HG03469 (cell line): ENCODE measurements around the gene STK39.
"Not testable (repeated sequence)": the region's sequence is repeated elsewhere in the genome, so short reads cannot be mapped to it uniquely, and the experiment has no call there.

Experiments
- ATAC-seq: cut with Tn5 transposase; IDR thresholded peaks from one replicate; pipeline ENCODE4 v1.9.1; 2021; ENCODE audit warnings: mild to moderate bottlenecking, moderate library complexity, moderate number of reproducible peaks; ENCODE audit not compliant: unreplicated experiment

The STK39 gene

DNA sequence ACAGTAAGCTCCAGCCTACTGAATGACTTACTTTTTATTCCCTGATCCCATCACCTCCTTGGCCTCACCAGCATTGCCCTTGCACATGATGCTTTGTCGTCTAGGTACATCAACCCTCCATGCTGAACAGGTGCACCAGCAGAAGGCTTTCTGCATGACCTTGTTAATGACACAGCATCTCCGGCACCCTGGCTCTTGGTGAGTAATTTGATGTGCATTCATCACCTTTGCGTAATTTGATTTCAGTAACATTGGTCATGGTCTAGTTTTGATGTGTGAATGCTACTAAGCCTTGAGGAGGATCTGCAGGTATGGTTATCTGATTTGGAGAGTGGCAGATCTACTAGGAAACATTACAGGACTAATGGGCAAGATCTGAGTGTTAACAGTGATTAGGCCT lies 103.6 kb downstream of the STK39 start:
- ATAC-seq, result no peak

DNA sequence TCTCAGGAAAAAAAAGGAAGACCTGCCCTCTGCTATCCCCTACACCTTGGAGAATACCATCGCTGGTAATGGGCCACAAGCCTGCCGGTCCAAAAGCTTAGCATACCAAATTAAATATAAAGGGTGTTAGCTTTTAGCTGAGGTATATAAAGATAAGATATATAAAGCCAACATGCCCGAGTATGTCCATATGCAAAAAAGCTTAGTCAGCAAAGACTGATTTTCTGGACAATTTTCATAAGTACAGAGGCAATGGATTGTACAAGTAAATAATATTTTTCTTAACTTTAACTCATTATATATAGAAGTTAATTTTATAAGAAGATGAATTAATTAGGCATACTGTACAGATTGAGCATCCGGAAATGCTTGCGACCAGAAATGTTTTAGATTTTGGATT lies 106.5 kb downstream of the STK39 start:
- no peak for ATAC-seq

- no peak for ATAC-seq
These were observed 107.5 kb downstream of the STK39 start for GRCh38 chr2:168139852-168140251.

GRCh38 chr2:168138901-168139300 lies 108.5 kb downstream of the STK39 start:
- ATAC-seq, result no peak

DNA sequence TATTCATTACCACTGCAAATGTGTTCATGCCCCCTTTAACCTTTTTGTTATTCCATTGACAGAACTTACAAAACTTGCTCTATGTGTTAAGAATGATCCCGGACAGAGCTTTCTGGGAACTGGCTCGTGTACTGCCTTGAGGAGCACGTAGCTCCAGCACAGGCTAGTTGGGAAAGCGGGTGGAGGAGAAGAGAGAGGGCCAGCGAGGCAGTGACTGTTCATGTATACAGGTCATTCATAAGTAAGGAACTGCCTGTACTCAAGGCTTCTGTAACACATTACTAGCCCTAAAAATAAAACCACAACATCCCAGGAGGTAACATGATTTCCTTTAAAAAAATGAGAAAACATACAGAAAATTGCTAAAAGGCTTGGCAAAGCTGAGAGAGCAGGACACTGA lies 109.0 kb downstream of the STK39 start:
- no peak for ATAC-seq

GRCh38 chr2:168137510-168138180 lies 109.8 kb downstream of the STK39 start:
- ATAC-seq, result no peak

- ATAC-seq, result peak; percentile 79
These were observed 110.9 kb downstream of the STK39 start for GRCh38 chr2:168136392-168136977.

- ATAC-seq, result no peak
These were observed 111.8 kb downstream of the STK39 start for GRCh38 chr2:168135630-168136029.

DNA sequence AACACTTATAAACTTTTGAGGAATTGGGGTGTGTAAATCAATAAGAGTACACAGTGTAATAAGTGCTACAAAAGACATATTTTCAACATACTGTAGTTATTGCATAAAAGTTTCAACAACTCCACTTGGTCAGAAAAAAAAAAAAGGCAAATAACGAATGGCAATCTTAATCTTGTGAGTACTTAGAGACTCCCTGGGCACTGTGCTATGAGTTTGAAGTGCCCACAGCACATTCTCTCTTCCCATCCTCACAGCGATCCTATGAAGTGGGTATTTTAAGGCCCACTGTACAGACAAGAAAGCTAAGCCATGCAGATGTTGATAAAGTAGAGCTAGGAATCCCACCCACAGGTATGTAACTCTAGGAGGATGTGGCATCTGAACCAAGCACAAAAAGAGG lies 112.3 kb downstream of the STK39 start:
- ATAC-seq, result no peak

DNA sequence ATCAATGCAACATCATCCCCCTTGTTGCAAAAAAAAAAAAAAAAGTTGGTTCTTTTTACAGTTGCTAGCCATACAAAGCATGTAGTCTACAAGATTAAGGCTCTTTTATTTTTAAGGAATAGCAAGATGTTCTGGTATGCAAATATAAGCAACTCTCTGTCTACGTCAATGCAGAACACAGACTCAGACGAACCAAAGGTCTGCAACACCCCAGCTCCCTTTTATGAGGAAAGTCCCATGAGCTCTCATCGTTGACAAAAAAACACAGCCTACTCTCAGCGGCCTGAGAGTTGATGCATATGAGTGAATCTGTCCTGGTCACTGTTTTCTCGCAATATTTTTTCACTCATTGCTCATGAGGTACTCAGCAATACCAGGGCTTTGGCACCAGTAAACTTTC lies 112.9 kb downstream of the STK39 start:
- ATAC-seq, result no peak

- ATAC-seq, result no peak
These were observed 115.0 kb downstream of the STK39 start for GRCh38 chr2:168132389-168132788.

DNA sequence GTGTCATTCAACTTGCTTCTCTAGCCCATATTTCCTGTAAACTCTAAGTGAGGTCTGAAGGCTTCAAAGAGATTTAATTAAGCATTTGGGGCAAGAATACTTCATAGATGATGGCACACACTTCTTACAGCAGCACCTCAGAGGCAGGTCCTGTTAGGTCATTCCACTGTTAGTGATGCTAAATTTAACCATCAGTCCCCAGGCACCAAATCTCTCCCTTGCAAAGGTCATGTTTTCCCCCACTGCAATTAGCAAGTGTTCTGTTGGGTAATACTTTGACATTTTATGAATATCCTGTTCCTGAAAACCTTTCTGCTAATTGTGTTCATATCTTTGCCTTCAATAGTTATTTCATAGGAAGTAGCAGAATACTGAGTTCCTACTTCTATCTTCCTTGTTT lies 117.0 kb downstream of the STK39 start:
- no peak for ATAC-seq

DNA sequence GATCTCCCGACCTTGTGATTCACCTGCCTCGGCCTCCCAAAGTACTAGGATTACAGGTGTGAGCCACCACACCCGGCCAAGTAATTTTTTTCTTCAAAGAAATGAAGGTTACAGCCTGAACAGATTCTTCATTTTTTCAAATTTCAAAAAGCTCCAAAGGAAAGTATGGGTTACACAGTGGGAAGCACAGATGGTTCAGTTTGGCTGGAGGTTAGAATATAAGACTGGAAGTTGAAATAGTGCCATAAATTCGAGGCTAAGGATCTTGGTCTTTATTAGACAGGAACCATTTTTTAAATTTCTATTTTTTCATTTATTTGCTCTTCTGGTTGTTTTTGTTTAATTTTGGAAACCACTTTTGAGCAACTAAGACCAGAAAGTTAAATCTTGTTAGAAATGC lies 120.0 kb downstream of the STK39 start:
- no peak for ATAC-seq

GRCh38 chr2:168122210-168122609 lies 125.2 kb downstream of the STK39 start:
- ATAC-seq, result not testable (repeated sequence)

DNA sequence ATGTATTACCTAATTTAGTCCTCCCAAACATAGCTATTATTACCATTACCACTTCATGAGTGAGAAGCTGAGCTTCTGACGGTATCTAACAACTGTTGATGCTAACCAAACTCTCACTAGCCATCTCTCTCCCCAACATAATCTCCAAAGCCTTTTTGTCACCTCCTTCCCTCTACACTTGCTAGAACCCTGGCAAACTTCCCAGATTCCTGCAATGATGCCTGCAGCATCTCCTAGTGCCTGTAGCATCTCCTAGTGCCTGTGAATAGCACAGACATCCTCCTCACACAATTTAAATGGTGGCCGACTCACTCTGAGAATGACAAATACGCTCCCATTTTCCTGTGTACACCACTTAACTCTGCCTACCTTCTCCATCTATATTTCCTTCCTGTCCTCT lies 126.7 kb downstream of the STK39 start:
- ATAC-seq, result no peak

- no peak for ATAC-seq
These were observed 127.1 kb downstream of the STK39 start for GRCh38 chr2:168120310-168120709.

- ATAC-seq, result peak; percentile 49
These were observed 127.8 kb downstream of the STK39 start for GRCh38 chr2:168119515-168120141.

DNA sequence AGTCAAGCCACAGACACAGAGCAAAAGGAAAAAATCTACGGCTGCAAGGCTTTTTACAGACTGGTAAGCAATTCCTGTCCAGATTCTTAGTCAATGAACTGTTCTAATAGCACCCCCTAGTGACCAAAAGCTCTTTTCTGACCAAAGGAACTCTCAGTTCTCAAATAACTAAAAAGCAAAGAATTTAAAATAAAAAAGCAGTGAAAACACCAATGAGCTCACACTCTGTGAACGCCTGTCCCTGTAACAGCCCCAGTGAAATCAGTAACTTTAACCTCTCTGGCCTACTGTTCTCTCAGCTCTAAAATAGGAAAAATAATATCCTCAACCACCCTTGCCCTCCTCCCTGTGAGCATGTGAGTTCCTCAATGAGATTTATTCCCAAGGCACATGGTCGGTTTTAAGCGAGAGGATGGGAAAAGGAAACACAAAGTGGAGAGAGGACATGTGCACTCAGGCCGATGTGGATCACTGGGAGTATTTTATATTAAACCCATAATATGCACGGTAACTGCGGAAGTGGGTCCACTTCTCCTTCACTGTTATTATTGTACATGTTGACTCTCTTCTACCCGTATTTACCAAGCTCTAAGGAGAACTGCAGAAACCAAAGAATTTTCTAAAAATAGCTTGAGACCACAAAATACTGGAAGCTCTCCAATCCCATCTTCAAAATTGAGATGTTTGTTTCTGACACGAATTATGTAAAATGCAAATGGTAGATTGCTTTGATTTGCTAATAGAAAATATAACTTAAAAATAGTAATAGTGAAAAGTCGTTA lies 128.5 kb downstream of the STK39 start:
- no peak for ATAC-seq

- ATAC-seq, result no peak
These were observed 130.9 kb downstream of the STK39 start for GRCh38 chr2:168116448-168116847.

DNA sequence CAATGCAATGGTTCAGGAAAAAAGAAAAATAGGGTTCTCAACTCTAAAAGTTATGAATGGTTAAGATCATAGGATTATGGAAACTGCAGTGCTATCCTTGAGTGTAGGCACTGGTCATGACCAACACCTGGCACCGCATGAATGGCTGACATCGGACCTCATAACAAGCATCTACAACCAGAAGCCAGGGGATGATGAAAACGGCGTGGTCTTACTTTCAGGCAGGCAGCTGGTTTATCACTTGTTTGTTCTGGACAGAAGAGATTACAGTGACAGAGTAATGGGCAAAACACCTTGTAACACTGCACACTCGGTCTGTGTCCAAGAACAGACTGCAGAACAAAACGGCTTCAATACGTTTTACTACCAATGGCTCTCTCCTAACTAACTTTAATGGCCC lies 132.8 kb downstream of the STK39 start:
- no peak for ATAC-seq

DNA sequence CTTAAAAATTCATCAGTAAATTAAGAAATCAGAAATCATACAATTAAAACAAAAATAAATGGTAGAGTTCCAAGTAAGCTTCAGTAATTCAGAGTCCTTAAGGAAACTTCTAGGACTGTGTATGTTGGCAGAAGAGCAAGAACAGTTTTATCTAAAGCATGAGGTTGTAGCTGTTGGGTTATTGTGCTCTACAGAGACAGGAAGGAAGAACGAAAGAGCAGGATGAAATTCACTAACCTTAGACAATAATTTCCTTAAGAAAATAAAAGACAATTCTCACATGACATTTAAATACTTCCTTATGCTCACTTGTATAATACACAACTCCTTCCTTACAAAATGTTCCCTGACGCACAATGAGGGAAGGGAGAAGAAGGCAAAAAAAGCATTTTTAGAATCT lies 133.4 kb downstream of the STK39 start:
- no peak for ATAC-seq

GRCh38 chr2:168107322-168107721 lies 140.1 kb downstream of the STK39 start:
- no peak for ATAC-seq
